GM21423 (cell line): ENCODE measurements around the gene KMT2E.
"Not testable (repeated sequence)": the region's sequence is repeated elsewhere in the genome, so short reads cannot be mapped to it uniquely, and the experiment has no call there.

Source experiments
- ATAC-seq: cut with Tn5 transposase; IDR thresholded peaks from one replicate; pipeline ENCODE4 v1.9.1; 2021; ENCODE audit warnings: mild to moderate bottlenecking, moderate library complexity; ENCODE audit not compliant: unreplicated experiment

The KMT2E gene, protein sequence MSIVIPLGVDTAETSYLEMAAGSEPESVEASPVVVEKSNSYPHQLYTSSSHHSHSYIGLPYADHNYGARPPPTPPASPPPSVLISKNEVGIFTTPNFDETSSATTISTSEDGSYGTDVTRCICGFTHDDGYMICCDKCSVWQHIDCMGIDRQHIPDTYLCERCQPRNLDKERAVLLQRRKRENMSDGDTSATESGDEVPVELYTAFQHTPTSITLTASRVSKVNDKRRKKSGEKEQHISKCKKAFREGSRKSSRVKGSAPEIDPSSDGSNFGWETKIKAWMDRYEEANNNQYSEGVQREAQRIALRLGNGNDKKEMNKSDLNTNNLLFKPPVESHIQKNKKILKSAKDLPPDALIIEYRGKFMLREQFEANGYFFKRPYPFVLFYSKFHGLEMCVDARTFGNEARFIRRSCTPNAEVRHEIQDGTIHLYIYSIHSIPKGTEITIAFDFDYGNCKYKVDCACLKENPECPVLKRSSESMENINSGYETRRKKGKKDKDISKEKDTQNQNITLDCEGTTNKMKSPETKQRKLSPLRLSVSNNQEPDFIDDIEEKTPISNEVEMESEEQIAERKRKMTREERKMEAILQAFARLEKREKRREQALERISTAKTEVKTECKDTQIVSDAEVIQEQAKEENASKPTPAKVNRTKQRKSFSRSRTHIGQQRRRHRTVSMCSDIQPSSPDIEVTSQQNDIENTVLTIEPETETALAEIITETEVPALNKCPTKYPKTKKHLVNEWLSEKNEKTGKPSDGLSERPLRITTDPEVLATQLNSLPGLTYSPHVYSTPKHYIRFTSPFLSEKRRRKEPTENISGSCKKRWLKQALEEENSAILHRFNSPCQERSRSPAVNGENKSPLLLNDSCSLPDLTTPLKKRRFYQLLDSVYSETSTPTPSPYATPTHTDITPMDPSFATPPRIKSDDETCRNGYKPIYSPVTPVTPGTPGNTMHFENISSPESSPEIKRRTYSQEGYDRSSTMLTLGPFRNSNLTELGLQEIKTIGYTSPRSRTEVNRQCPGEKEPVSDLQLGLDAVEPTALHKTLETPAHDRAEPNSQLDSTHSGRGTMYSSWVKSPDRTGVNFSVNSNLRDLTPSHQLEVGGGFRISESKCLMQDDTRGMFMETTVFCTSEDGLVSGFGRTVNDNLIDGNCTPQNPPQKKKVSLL (N-terminal part only)

DNA sequence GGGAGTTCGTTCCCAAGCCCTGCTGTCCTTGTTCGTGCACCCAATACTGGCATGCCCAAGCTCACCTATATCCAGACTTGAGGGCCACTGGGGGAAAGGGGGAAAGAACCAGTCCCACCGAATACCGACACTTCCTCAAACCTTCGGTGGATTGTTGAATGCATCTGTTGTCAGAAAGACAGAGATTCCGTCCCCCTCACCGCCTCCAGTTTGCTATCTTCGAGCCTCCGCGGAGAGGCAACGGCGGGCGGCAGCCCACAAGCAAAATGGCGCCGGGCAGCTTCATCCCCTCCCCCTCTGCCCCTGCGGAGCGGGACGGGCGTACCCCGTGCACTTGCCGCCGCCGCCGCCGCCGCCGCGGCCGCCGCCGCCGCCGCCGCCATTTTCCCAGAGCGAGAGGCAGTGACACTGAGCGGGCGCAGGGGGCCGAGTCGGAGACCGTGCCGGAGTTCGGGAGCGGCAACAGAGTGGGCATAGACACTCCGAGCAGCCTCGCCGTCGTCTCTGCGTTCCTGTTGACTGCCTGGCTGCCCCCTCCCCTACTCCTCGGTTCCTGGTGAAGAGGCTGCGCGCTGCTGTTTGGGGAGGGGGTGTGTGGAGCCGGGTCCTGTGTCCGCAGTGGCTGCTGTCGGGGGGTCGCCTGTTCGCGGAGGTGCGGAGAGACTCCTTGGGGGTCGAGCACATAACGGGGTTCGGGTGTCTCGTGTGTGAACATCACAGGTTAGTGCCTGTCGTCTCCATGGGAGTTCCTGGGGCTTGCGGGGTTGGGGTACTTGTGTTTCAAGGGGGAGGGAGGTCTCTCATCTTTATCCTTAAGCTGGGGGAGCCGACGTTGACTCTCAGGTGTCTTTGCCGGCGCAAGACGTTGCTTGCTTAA lies at the start of gene KMT2E:
KMT2E (plus strand) TSS at position 390 of the 877 bp plus-strand sequence. CDS start 26,748 bp downstream, outside the sequence.
- ATAC-seq: peak; percentile 27

DNA sequence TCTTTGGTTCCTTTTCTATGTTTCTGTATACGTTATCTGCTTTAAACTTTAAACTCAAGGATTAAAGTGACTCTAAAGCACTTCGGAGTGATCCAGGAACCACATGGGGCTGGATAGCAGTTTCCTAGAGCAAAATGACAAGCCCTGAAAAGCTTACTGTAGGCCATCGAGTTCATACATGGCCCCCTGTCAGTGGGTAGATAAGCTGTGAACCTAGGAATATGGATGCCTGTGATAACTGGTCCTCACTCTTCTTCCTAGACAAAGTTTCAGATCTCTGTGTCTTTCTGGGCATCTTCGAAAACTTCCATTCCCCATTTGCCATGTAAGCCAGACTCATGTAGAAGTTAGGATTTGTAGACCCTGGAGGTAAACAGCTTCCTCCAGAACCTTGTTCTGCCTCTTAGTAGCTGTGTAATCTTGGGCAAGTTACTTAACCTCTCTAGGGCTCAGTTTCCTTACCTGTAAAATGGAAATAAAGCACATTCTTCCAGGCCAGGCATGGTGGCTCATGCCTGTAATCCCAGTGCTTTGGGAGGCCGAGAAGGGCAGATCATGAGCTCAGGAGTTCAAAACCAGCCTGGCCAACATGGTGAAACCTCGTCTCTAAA lies 49.3 kb upstream of the KMT2E start:
- no peak for ATAC-seq

DNA sequence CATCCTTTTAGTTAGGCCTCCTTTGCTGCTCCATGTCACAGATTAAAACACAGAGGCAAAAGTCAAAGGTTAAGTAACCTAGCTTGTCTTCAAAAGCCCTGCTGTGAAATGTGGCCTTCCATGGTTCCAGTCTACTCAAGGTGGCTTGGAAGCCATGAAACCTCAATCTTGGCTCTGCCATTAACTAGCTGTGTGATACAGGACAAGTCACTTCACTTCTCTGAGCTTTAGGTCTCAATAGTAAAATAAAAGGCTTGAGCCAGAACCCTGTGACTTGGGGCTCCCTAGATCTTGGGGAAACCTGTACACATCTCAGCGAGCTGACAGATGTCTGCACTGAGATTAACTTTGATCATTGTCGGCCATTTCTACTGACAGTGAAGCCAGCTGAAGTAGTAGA lies 48.0 kb upstream of the KMT2E start:
- no peak for ATAC-seq

DNA sequence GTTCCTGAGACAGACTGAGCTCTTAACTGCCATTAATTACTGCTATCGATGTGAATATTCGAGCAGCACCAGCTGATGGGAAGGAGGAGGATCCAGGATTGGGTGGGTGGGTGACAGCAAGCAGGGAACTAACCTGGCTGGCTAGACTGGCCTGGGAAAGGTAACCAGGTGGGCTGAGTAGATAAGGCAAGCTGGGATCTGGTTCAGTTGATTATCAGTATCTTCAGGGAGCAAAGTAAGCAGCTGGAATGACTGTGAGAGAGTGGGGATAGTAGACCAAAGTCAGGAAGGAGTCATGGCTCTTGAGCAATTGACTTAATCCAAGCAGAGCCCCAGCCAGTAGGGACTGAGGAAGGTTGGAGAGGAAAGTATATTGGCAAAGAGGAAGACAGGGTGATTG lies 46.9 kb upstream of the KMT2E start:
- ATAC-seq: no peak

DNA sequence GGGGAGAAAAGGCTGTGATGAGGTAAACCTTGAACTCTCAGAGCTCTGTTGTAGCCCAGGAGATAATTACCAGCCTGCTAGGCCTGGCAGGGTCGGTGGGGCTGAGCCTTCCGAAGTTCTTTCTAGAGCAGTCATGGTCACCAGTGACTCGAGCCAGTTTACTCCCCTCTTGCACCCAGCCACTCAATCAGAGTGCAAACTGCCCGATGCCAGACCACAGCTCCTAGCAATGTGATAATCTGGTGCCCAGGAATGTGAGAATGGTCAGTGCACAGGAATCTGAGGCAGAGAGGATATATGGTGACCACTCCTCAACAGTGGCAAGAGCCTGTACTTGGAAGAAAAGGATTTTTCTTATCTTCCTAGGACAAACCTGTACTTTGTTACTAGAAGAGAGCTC lies 46.4 kb upstream of the KMT2E start:
- no peak for ATAC-seq

DNA sequence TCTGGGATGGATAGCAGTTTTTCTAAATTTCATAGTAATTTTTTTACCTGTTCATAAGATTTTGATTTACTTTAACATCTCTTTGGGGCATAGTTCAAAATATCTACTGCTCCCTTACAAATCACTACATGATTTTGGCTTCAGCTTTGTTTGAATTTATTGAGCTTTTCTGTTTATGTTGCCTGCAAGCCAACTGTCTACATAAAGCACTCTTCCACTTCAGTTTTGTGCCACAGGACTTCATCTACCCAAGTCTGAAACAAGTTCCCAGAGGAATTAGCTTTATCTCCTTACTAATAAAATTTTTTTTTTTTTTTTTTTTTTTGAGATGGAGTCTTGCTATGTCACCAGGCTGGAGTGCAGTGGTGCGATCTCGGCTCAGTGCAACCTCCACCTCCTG lies 45.4 kb upstream of the KMT2E start:
- ATAC-seq: no peak

DNA sequence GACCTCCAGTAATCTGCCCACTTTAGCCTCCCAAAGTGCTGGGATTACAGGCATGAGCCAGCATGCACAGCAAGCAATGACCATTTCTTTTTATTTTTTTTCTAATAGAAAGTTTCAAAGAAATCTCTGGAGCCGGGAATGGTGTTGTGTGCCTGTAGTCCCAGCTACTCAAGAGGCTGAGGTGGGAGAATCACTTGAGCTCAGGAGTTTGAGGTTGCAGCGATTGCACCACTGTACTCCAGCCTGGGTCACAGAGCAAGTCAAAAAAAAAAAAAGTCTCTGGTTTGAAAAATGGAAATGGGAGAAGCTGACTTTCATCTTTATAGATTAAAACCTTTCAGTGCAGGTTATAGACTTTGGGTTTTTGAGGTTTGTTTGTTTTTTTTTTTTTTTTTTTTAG lies 44.8 kb upstream of the KMT2E start:
- ATAC-seq: no peak

DNA sequence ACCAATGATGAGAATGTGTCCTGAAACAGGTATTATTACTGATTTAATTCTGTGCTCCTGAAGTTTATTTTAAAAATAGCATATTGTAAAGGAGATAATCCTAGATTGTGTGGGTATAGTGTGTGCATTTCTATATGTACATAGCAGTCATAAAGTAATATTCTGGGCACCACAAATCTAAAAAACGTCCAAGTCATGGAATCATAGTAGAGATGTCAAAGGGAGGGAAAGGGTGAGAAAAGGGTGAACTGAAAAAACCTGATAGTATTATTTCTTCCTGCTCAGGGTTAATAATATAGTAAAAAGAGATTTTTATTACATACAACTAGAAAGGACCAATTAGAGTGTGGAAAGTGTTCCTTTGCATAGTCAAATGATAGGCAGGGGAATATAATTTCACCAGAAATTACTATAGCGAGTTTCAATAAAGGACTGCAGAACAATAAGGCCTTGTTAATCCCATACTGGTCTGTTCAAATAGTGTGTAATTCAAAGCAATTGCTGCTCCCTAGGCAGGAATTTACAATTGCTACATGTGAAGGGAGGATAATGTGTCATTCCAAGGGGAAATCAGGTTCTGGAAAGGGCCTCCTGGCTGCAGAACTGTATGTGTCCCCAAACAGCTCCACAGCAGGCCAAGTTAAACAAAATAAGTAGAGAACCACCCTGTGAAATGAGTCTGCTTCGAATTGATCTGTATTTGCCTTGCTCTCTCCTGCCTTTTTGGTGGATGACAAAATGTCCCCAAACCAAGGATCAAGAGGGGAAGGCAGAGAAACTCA lies 42.5 kb upstream of the KMT2E start:
- no peak for ATAC-seq

DNA sequence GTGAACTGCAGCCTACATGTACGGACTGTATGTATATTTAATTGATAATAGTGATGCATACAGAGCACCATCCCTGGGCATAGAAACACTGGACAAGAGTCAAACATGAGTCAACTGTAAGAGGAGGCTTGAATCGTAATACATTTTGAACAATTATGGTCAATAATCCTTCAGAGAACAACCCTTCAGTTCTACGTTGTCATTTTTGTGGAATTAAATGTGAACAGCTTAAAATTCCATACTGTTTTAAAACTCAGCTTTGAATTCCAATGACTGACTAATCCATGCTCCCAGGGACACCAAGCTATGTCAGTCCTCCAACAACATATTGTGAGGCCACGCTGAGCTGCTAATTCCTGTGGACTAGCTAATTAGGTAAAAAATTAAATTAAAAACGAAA lies 41.5 kb upstream of the KMT2E start:
- no peak for ATAC-seq

DNA sequence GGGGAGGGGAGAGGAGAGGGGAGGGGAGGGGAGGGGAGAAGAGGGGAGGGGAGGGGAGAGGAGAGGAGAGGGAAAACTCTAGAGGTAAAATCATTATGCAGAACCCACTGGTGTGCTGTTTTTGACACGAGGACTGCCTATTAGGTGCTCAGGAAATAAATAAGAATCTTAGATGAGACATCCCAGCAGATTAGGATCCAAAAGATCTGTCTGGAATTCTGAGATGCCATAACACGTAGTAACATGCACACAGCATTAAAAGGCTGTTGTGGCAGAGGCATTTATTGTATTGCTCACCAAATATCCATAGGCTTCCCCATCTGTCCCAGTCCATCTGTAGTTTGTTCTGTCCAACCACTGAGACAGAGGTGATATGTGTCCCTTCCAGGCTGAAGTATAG lies 40.8 kb upstream of the KMT2E start:
- no peak for ATAC-seq

DNA sequence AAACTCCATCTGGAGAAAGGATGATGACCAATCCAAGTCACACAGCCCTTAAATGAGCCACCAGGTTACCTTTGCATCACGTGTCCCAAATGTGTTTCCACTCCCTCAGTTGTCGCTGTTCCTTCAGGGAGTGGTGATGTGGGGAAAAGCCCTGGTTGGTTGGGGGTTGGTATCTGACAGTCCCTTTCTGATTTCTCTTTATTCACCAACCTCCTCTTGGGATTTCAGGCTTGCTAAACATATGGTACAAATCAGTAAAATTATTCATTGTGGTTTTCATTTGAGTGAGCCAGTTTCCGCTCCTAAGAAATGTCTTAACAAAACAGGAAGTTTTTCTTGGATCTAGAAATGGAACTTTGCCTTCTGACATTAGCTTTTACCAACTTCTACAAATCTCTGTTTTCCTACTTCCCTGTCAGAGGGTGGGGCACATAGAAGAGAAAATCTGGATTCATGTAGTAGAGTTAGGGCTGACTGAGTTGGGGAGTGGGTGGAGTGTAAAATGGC lies 40.0 kb upstream of the KMT2E start:
- ATAC-seq: no peak

DNA sequence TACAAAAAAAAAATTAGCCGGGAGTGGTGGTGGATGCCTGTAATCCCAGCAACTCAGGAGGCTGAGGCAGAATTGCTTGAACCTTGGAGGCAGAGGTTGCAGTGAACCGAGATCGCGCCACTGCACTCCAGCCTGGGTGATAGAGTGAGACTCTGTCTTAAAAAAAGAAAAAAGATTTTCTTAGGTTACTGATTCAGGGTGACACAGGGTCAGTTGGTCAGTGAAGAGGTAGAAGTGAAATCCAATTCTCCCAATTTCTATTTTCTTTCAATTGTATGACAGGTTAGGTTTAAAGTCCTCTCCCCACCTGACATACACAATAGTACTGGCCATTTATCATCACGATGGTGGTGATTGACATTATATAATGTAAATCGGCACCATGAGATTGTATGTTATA lies 38.5 kb upstream of the KMT2E start:
- ATAC-seq: not testable (repeated sequence)

DNA sequence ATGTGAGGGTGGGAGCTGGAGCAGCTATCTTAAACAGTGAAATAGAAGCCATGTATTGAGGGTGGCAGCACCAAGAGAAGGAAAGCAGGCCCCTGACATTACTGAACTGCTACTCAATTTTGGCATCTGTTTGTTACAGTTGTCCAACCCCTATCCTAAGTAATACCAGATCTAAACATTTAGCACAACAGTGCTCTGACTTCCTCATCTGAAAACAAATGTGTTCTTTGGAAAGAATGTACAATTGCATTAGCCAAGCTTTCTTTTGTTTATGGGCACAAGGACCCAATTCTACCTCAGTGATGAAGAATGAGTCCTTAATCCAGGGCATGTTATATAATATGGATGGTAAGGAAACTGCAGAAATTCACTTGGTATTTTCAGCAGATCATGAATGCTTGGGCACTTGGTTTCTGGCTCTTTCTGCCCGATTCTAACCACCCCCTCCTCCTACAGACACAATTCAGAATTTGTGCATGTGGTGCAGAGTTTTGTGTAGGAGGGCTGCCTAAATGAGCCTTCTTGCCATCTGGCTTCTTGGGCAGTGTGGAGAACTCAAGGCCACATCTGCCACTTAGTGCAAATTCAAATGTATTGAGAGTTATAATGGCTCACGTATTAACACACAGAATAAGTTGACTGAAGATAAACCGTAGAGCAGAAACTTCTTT lies 36.9 kb upstream of the KMT2E start:
- no peak for ATAC-seq

DNA sequence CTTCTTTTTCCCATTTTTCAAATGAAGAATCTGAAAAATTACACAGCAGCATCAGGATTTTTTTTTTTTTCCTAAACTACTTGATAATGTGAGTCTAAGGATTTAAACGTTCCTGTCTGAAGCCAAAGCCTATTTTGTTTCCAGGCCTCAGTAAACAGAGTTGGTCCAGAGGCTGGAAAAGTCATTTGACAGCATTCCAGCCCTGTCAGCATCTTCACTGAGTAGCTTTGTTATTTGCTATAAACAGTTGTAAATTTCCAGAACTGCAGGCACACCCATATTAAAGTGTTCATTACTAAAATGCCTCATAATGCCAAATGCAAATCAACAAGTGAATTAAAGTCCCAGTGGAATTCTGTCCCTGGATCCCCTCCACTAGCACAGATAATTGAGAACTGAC lies 35.5 kb upstream of the KMT2E start:
- no peak for ATAC-seq

DNA sequence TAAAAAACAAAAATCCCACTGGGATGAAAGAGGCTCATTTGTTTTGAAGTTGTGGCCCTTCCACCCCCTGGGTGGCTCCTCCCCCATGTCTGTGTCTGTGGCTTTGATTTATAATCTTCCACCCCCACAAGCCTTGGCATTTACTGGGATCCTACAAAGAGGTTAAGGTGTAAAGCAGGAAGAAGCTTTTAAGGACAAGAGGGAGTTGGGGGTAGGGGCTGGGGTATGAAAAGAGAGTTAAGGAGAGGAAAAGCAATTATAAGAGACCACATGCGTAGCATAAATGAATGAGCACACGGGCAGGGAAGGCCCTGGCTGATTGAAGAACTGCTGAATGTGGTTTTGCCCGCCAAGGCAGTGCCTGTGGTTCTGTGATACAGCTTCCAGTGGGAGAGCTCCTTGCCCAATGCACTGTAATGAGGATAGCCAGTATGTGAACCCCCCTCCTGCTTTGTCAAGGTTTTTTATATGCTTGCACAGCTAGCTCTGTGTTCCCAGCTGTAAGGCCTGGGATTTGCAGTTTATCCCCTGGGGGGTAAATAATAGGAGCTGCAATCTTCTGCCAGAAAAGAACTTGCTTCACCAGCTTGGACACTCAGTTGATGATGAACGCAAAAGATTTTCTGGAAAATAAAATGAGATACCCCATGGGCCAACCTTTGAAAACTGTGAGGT lies 34.7 kb upstream of the KMT2E start:
- ATAC-seq: no peak

DNA sequence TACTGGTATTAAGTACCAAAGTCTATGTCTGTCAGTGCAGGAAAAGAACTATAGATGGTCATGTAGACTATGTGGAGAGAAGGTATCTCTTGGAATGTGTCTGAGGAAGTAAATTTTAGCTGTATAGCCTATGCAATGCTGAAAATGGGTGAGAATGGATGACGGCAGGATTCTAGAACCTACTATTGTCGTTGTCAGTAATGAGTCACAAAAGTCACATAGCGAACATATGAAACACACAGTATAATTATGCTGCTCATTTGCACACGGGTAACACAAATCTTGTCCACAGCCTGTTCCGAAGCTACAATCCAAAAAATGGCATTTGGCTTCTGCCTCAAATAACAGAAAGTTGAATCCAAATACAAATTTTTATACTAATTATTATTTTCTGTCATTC lies 33.6 kb upstream of the KMT2E start:
- ATAC-seq: no peak

DNA sequence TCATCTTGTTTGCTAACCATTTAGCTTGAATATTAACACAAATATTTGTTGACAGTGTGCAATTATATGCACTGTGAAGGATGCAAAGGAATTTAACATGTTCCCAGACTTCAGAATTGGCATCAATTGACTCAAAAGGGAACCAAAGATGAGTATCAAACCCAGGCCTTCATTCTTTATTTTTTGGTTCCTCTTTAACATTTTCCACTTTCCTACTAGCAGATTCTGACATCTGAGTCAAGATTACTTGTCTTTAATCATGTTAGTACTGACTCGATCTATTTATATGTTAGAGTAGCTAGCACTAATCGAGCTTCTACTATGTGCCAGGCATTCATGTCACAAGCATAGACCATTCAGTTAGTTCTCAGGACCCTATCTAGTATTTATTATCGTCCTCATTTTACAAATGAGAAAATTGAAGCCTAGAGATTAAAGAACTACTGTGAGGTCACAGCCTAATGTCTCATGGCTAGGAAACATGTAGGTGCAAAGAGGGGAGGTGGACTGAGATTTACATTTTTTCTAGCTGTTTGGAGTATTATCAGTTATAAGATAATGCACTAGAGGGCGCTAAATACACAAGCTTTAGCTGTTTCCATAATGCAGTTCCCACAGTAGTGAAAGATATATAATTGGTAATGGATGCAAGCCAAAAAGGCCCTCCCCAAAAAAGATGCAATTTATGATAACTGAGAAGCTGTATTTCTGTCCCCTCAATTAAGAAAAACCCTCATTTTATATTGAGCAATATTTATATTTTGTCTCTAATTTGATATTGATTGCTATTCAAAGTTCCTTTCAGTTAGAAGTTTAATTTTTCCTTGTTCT lies 32.9 kb upstream of the KMT2E start:
- ATAC-seq: no peak
